GM18909 (cell line): ENCODE measurements around the gene KIF17.
"Not testable (repeated sequence)": the region's sequence is repeated elsewhere in the genome, so short reads cannot be mapped to it uniquely, and the experiment has no call there.

Experiments used
- ATAC-seq: cut with Tn5 transposase; IDR thresholded peaks from one replicate; pipeline ENCODE4 v1.9.1; 2021; ENCODE audit warnings: mild to moderate bottlenecking; ENCODE audit not compliant: unreplicated experiment, poor library complexity

The KIF17 gene

GRCh38 chr1:20695515-20695914 lies 22.3 kb downstream of the KIF17 start:
- no peak for ATAC-seq

GRCh38 chr1:20693623-20694022 lies 24.2 kb downstream of the KIF17 start:
- no peak for ATAC-seq

- ATAC-seq: no peak
These were observed 25.9 kb downstream of the KIF17 start for GRCh38 chr1:20691872-20692271.

- no peak for ATAC-seq
These were observed 28.2 kb downstream of the KIF17 start for GRCh38 chr1:20689645-20690056.

- no peak for ATAC-seq
These were observed 30.7 kb downstream of the KIF17 start for GRCh38 chr1:20686883-20687725.

- no peak for ATAC-seq
These were observed 32.1 kb downstream of the KIF17 start for GRCh38 chr1:20685741-20686140.

GRCh38 chr1:20685099-20685662 lies 32.6 kb downstream of the KIF17 start:
- ATAC-seq: no peak

- no peak for ATAC-seq
These were observed 33.2 kb downstream of the KIF17 start for GRCh38 chr1:20684651-20685050.

GRCh38 chr1:20684050-20684620 lies 33.7 kb downstream of the KIF17 start:
- ATAC-seq: no peak

GRCh38 chr1:20683614-20684013 lies 34.2 kb downstream of the KIF17 start:
- ATAC-seq: no peak

GRCh38 chr1:20682571-20683236 lies 35.1 kb downstream of the KIF17 start:
- no peak for ATAC-seq

- ATAC-seq: no peak
These were observed 35.8 kb downstream of the KIF17 start for GRCh38 chr1:20681999-20682398.

- ATAC-seq: no peak
These were observed 37.5 kb downstream of the KIF17 start for GRCh38 chr1:20680269-20680668.

- ATAC-seq: no peak
These were observed 39.2 kb downstream of the KIF17 start for GRCh38 chr1:20678599-20678998.

- not testable (repeated sequence) for ATAC-seq
These were observed 44.2 kb downstream of the KIF17 start for GRCh38 chr1:20673626-20674025.

- ATAC-seq: no peak
These were observed 45.6 kb downstream of the KIF17 start for GRCh38 chr1:20672265-20672632.

GRCh38 chr1:20670936-20671335 lies 46.9 kb downstream of the KIF17 start:
- ATAC-seq: no peak

GRCh38 chr1:20668581-20668980 lies 49.2 kb downstream of the KIF17 start:
- no peak for ATAC-seq

- no peak for ATAC-seq
These were observed 51.0 kb downstream of the KIF17 start for GRCh38 chr1:20666804-20667203.

GRCh38 chr1:20666146-20666545 lies 51.7 kb downstream of the KIF17 start:
- ATAC-seq: no peak

- ATAC-seq: no peak
These were observed 52.1 kb downstream of the KIF17 start for GRCh38 chr1:20665726-20666125.
